Stimulated activated CD8-positive, alpha-beta memory T cell treated with anti-CD3 and anti-CD28 coated beads, Interleukin-15, amount 100 ng/mL, for 24 hours (primary cell): ENCODE data around the gene NKG7.
A peak's percentile ranks its signal among the peaks of the same experiment; 100 is the strongest.

ENCODE experiments used
- DNase-seq: peaks from one replicate; pipeline ENCODE4 v3.0.0-alpha.2; 2020; ENCODE audit warnings: low read depth

NKG7 gene

GRCh38 chr19:51361239-51361638 lies 11.2 kb downstream of the NKG7 start:
- no peak for DNase-seq

- DNase-seq: no peak
These were observed 13.2 kb downstream of the NKG7 start for GRCh38 chr19:51359294-51359693.

- no peak for DNase-seq
These were observed 14.5 kb downstream of the NKG7 start for GRCh38 chr19:51357952-51358351.

GRCh38 chr19:51356159-51356801 lies 16.2 kb downstream of the NKG7 start:
- DNase-seq: no peak

GRCh38 chr19:51354742-51355148 lies 17.7 kb downstream of the NKG7 start:
- DNase-seq: no peak

GRCh38 chr19:51354103-51354741 lies 18.2 kb downstream of the NKG7 start:
- no peak for DNase-seq

- DNase-seq: no peak
These were observed 19.6 kb downstream of the NKG7 start for GRCh38 chr19:51352783-51353360.

- DNase-seq: no peak
These were observed 21.0 kb downstream of the NKG7 start for GRCh38 chr19:51351266-51351990.

- no peak for DNase-seq
These were observed 25.1 kb downstream of the NKG7 start for GRCh38 chr19:51347209-51347928.

GRCh38 chr19:51346742-51347141 lies 25.7 kb downstream of the NKG7 start:
- no peak for DNase-seq

- DNase-seq: no peak
These were observed 27.3 kb downstream of the NKG7 start for GRCh38 chr19:51345076-51345620.

GRCh38 chr19:51342631-51343569 lies 29.6 kb downstream of the NKG7 start:
- DNase-seq: no peak

GRCh38 chr19:51341976-51342580 lies 30.4 kb downstream of the NKG7 start, which contains the start of gene VSIG10L:
Gene VSIG10L (minus strand): TSS chr19:51342139. CDS start chr19:51342124, 15 bp downstream.
- DNase-seq: no peak

GRCh38 chr19:51341066-51341465 lies 31.4 kb downstream of the NKG7 start:
- DNase-seq: no peak

GRCh38 chr19:51339687-51340656 lies 32.5 kb downstream of the NKG7 start:
- peak; percentile 90 for DNase-seq

- DNase-seq: no peak
These were observed 33.2 kb downstream of the NKG7 start for GRCh38 chr19:51339313-51339686.

- peak; percentile 65 for DNase-seq
These were observed 33.7 kb downstream of the NKG7 start for GRCh38 chr19:51338563-51339312.

GRCh38 chr19:51337861-51338562 lies 34.4 kb downstream of the NKG7 start:
- no peak for DNase-seq
